ENCODE measurements around the gene ADORA1. TPM values are rescaled to one million over a fixed set of nuclear protein-coding genes. Genes with fewer than 3 reads are reported as not detected.

ADORA1 gene
- total RNA-seq, 4 donors from 2014 or later: 1.3 to 5.6 TPM; not detected in 2

DNA sequence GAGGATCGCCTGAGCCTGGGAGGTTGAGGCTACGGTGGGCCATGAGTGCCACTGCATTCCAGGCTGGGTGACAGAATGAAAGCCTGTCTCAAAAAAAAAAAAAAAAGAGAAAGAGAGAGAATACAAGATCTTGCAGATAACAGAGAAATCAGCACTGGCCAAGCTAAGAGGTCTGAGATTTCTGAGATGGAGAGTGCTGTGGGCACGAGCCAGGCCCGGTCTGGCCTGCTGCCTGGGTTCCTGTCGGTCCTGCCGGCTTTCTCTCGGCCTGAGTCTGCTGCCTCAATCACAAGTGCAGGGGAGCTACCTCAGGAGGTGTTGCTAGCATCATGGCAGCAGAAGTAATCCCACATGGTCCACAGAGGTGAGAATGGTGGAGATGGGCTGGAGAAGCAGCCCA is 19.0 kb downstream of the ADORA1 start:
- Histone ChIP-seq H3K27me3 (no peaks in the 10 kb centered on the region), H3K27ac (no peak overlapping the region), H3K4me1 (no peaks in the 10 kb centered on the region), H3K9me3 (no peaks in the 10 kb centered on the region), H3K4me3 (no peak overlapping the region), H3K36me3 (no peaks in the 10 kb centered on the region)
- TF ChIP-seq EP300 (IDR thresholded peaks at IDR 0.05; ENCODE audit: low read depth) (no peak), CTCF (IDR thresholded peaks at IDR 0.05) (no peak), POLR2A (IDR thresholded peaks at IDR 0.05) (no peak), POLR2AphosphoS5 (IDR thresholded peaks at IDR 0.05) (no peak)
- in situ Hi-C loops (cut with MboI; ENCODE audit: low pct_ligation_motif_present in 1 of 4, low pct_unique_long_range_greater_than_20kb in 1 of 4, low sequenced_read_pairs in 3 of 4) (no loop called here), intact Hi-C loops (cut with DNase I; ENCODE audit: low total_unique reads) (no loop called here)
- DNase-seq: no peak
- 84 to 96% methylated on average over 4 to 7 of the region's 7 CpGs for WGBS, 2 donors (ENCODE audit: low coverage in 1 of 2)

GRCh38 chr1:203147376-203147775 is 19.9 kb downstream of the ADORA1 start:
- H3K4me1 ChIP-seq: no peaks in the 10 kb centered on the region
- no peak overlapping the region for H3K4me3 ChIP-seq
- WGBS, 2 donors (ENCODE audit: low coverage in 1 of 2): 59 to 88% methylated on average over 2 to 5 of the region's 5 CpGs
- in situ Hi-C loops (cut with MboI; ENCODE audit: low pct_ligation_motif_present in 1 of 4, low pct_unique_long_range_greater_than_20kb in 1 of 4, low sequenced_read_pairs in 3 of 4) (no loop called here), intact Hi-C loops (cut with DNase I; ENCODE audit: low total_unique reads) (no loop called here)
- H3K9me3 ChIP-seq: no peaks in the 10 kb centered on the region
- H3K27ac ChIP-seq: no peak overlapping the region
- no peaks in the 10 kb centered on the region for H3K27me3 ChIP-seq
- DNase-seq: no peak
- no peaks in the 10 kb centered on the region for H3K36me3 ChIP-seq
- TF ChIP-seq EP300 (IDR thresholded peaks at IDR 0.05; ENCODE audit: low read depth): no peak
- no peak for TF ChIP-seq POLR2AphosphoS5 (IDR thresholded peaks at IDR 0.05)
- TF ChIP-seq CTCF (IDR thresholded peaks at IDR 0.05): no peak
- no peak for TF ChIP-seq POLR2A (IDR thresholded peaks at IDR 0.05)

DNA sequence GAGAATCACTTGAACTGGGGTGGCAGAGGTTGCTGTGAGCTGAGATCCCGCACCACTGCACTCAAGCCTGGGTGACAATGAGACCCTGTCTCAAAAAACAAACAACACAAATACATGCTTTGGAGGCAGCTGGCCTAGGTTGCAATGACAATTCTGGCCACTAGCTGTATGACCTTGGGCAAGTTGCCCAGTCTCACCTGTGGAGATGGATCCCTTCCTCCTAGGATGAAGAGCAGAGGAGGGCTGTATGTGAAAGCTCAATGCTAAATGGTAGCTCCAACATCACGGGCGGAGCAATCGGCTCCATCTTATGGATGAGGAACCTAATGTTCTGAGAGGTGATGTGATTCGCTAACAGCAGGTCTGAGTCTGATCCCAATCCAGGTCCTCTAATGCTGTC is 20.6 kb downstream of the ADORA1 start:
- TF ChIP-seq POLR2AphosphoS5 (IDR thresholded peaks at IDR 0.05) (no peak), CTCF (IDR thresholded peaks at IDR 0.05) (peak in 4 of 5 experiments; percentile 13 to 50 (median 34))
- Histone ChIP-seq H3K9me3 (no peaks in the 10 kb centered on the region), H3K4me3 (no peak overlapping the region), H3K4me1 (no peaks in the 10 kb centered on the region), H3K27me3 (no peaks in the 10 kb centered on the region), H3K36me3 (no peaks in the 10 kb centered on the region), H3K27ac (no peak overlapping the region)
- intact Hi-C loops (cut with DNase I; ENCODE audit: low total_unique reads) (no loop called here), in situ Hi-C loops (cut with MboI; ENCODE audit: low pct_ligation_motif_present in 1 of 4, low pct_unique_long_range_greater_than_20kb in 1 of 4, low sequenced_read_pairs in 3 of 4) (no loop called here)
- WGBS, 2 donors (ENCODE audit: low coverage in 1 of 2): 90% methylated on average over 5 of the region's 5 CpGs; no CpG with 5 or more reads in 1 of the 2 donors
- no peak for DNase-seq

GRCh38 chr1:203148579-203148978 is 21.1 kb downstream of the ADORA1 start:
- Histone ChIP-seq H3K36me3 (no peaks in the 10 kb centered on the region), H3K4me1 (no peaks in the 10 kb centered on the region), H3K27ac (no peak overlapping the region), H3K27me3 (no peaks in the 10 kb centered on the region), H3K4me3 (no peak overlapping the region), H3K9me3 (no peaks in the 10 kb centered on the region)
- TF ChIP-seq EP300 (IDR thresholded peaks at IDR 0.05; ENCODE audit: low read depth) (no peak), CTCF (IDR thresholded peaks at IDR 0.05) (no peak)
- 88 to 100% methylated on average over 10 to 12 of the region's 12 CpGs for WGBS, 2 donors (ENCODE audit: low coverage in 1 of 2)
- in situ Hi-C loops (cut with MboI; ENCODE audit: low pct_ligation_motif_present in 1 of 4, low pct_unique_long_range_greater_than_20kb in 1 of 4, low sequenced_read_pairs in 3 of 4) (no loop called here), intact Hi-C loops (cut with DNase I; ENCODE audit: low total_unique reads) (no loop called here)
- DNase-seq: no peak

Measured in transverse colon (tissue), 4 donors.